HepG2 (cell line): ENCODE results near the gene UNG. TPM values are rescaled to one million over a fixed set of nuclear protein-coding genes. Genes with fewer than 3 reads are reported as not detected.

ENCODE experiments used
- AFF4 ChIP-seq: sonication (generic); formaldehyde crosslinking; IDR thresholded peaks from 2 replicates; pipeline ENCODE4 v1.4.0; 2020; ENCODE audit warnings: missing genetic modification reagents
- GLI4 ChIP-seq: sonication (generic); formaldehyde crosslinking; IDR thresholded peaks from 2 replicates; pipeline ENCODE4 v1.5.1; 2020; ENCODE audit warnings: missing genetic modification reagents, mild to moderate bottlenecking, moderate library complexity, borderline replicate concordance
- JUN ChIP-seq: sonication (generic); formaldehyde crosslinking; IDR thresholded peaks from 2 replicates; pipeline ENCODE4 v1.4.0; 2020; ENCODE audit warnings: mild to moderate bottlenecking, missing genetic modification reagents
- KDM5B ChIP-seq: sonication (generic); formaldehyde crosslinking; IDR thresholded peaks from 2 replicates; pipeline ENCODE4 v1.4.0; 2020; ENCODE audit warnings: missing genetic modification reagents, mild to moderate bottlenecking, borderline replicate concordance
- SOX13 ChIP-seq, 3 experiments: fragments of 450-650 bp in 1 of 3; sonication (generic) in 1 of 3; formaldehyde crosslinking in 1 of 3; IDR thresholded peaks in 2 of 3; conservative IDR thresholded peaks in 1 of 3; 2 replicates each; pipeline versions ENCODE4 v1.5.0 to v1.6.1; 2016 to 2020; ENCODE audit warnings: antibody characterized with exemption in 1 of 3, mild to moderate bottlenecking in 1 of 3, missing compliant biosample characterization in 1 of 3, missing genetic modification reagents in 1 of 3, moderate library complexity in 1 of 3
- ZBTB38 ChIP-seq: sonication (generic); formaldehyde crosslinking; IDR thresholded peaks from 2 replicates; pipeline ENCODE4 v1.5.1; 2020; ENCODE audit warnings: mild to moderate bottlenecking, missing genetic modification reagents
- ZNF121 ChIP-seq: sonication (generic); formaldehyde crosslinking; IDR thresholded peaks from 2 replicates; pipeline ENCODE4 v1.5.0; 2020; ENCODE audit warnings: mild to moderate bottlenecking, missing genetic modification reagents
- ZNF143 ChIP-seq: sonication (generic); formaldehyde crosslinking; IDR thresholded peaks from 2 replicates; pipeline ENCODE4 v1.4.0; 2020; ENCODE audit warnings: missing genetic modification reagents
- ZNF224 ChIP-seq: sonication (generic); formaldehyde crosslinking; IDR thresholded peaks from 2 replicates; pipeline ENCODE4 v1.5.0; 2020; ENCODE audit warnings: mild to moderate bottlenecking, missing genetic modification reagents
- ZNF235 ChIP-seq: sonication (generic); formaldehyde crosslinking; IDR thresholded peaks from 2 replicates; pipeline ENCODE4 v1.8.1; 2023; ENCODE audit warnings: mild to moderate bottlenecking, missing genetic modification reagents, borderline replicate concordance
- ZNF337 ChIP-seq: sonication (generic); formaldehyde crosslinking; IDR thresholded peaks from 2 replicates; pipeline ENCODE4 v1.5.1; 2020; ENCODE audit warnings: missing genetic modification reagents, low read depth, mild to moderate bottlenecking, borderline replicate concordance
- ZNF34 ChIP-seq: sonication (generic); formaldehyde crosslinking; IDR thresholded peaks from 2 replicates; pipeline ENCODE4 v1.4.0; 2020; ENCODE audit warnings: mild to moderate bottlenecking, missing genetic modification reagents, borderline replicate concordance
- ZNF546 ChIP-seq: sonication (generic); formaldehyde crosslinking; conservative IDR thresholded peaks from 2 replicates; pipeline ENCODE4 v1.8.1; 2023; ENCODE audit warnings: mild to moderate bottlenecking, missing genetic modification reagents
- ZNF775 ChIP-seq: sonication (generic); formaldehyde crosslinking; IDR thresholded peaks from 2 replicates; pipeline ENCODE4 v1.4.0; 2020; ENCODE audit warnings: missing genetic modification reagents, mild to moderate bottlenecking, moderate library complexity, borderline replicate concordance
- ZNF788 ChIP-seq: sonication (generic); formaldehyde crosslinking; IDR thresholded peaks from 2 replicates; pipeline ENCODE4 v1.5.0; 2020; ENCODE audit warnings: mild to moderate bottlenecking, missing genetic modification reagents, borderline replicate concordance
- polyA plus RNA-seq, 8 experiments: library from polyadenylated mRNA; depleted of rRNA in 3 of 8; stranded (reverse) in 7 of 8; unstranded in 1 of 8; fragments of >200 nt; fragmentation: Illumina TruSeq in 4 of 8; extraction: Trizol in 4 of 8; gene quantifications; 2 replicates each; pipeline versions ENCODE4 v1.2.1 to v1.2.3, GENCODE V29; 2011 to 2016; ENCODE audit warnings: low read depth in 4 of 8, missing spikeins in 1 of 8, mixed read lengths in 1 of 8; ENCODE audit not compliant: insufficient read depth in 1 of 8
- total RNA-seq, 5 experiments: library from RNA; depleted of rRNA; stranded (reverse); fragments of >200 nt; fragmentation: Illumina TruSeq; extraction: Trizol; gene quantifications; 2 replicates each; pipeline ENCODE4 v1.2.3, GENCODE V29; 2016; ENCODE audit warnings: low read depth in 1 of 5
- TF ChIP-seq, protein P1 (sequence below): sonication (generic); formaldehyde crosslinking; IDR thresholded peaks from 2 replicates; pipeline ENCODE4 v1.4.0; 2020; ENCODE audit warnings: mild to moderate bottlenecking, missing genetic modification reagents, borderline replicate concordance
- TF ChIP-seq, protein P2 (sequence below): sonication (generic); formaldehyde crosslinking; IDR thresholded peaks from 2 replicates; pipeline ENCODE4 v1.4.0; 2020; ENCODE audit warnings: missing genetic modification reagents
- TF ChIP-seq, protein P3 (sequence below): sonication (generic); formaldehyde crosslinking; IDR thresholded peaks from 2 replicates; pipeline ENCODE4 v1.4.0; 2020; ENCODE audit warnings: mild to moderate bottlenecking, missing genetic modification reagents

Gene UNG
- total and polyA plus RNA-seq, 2 of the 13 experiments (the other 11 are each of a cell fraction or from before 2014, with no cell fraction given) = 23.3 to 114 TPM

- TF ChIP-seq, protein P1, sequence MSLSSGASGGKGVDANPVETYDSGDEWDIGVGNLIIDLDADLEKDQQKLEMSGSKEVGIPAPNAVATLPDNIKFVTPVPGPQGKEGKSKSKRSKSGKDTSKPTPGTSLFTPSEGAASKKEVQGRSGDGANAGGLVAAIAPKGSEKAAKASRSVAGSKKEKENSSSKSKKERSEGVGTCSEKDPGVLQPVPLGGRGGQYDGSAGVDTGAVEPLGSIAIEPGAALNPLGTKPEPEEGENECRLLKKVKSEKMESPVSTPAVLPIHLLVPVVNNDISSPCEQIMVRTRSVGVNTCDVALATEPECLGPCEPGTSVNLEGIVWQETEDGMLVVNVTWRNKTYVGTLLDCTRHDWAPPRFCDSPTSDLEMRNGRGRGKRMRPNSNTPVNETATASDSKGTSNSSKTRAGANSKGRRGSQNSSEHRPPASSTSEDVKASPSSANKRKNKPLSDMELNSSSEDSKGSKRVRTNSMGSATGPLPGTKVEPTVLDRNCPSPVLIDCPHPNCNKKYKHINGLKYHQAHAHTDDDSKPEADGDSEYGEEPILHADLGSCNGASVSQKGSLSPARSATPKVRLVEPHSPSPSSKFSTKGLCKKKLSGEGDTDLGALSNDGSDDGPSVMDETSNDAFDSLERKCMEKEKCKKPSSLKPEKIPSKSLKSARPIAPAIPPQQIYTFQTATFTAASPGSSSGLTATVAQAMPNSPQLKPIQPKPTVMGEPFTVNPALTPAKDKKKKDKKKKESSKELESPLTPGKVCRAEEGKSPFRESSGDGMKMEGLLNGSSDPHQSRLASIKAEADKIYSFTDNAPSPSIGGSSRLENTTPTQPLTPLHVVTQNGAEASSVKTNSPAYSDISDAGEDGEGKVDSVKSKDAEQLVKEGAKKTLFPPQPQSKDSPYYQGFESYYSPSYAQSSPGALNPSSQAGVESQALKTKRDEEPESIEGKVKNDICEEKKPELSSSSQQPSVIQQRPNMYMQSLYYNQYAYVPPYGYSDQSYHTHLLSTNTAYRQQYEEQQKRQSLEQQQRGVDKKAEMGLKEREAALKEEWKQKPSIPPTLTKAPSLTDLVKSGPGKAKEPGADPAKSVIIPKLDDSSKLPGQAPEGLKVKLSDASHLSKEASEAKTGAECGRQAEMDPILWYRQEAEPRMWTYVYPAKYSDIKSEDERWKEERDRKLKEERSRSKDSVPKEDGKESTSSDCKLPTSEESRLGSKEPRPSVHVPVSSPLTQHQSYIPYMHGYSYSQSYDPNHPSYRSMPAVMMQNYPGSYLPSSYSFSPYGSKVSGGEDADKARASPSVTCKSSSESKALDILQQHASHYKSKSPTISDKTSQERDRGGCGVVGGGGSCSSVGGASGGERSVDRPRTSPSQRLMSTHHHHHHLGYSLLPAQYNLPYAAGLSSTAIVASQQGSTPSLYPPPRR (CRISPR knock-in tag) = no peak
- TF ChIP-seq KDM5B (CRISPR knock-in tag) (0 out of 2 replicates have a peak, but pooled peaks have one; percentile 27), ZNF143 (no peak), ZBTB38 (CRISPR knock-in tag) (no peak), AFF4 (CRISPR knock-in tag) (no peak), JUN (CRISPR knock-in tag) (no peak), ZNF337 (CRISPR knock-in tag) (no peak), ZNF788 (CRISPR knock-in tag) (0 out of 2 replicates have a peak, but pooled peaks have one; percentile 57), ZNF235 (CRISPR knock-in tag) (no peak), ZNF121 (CRISPR knock-in tag) (no peak), ZNF224 (no peak), ZNF775 (CRISPR knock-in tag) (no peak), GLI4 (no peak), ZNF34 (CRISPR knock-in tag) (no peak), ZNF546 (CRISPR knock-in tag) (no peak), SOX13 (IDR thresholded peaks at IDR 0.05) (no peak), SOX13 (CRISPR knock-in tag; conservative IDR thresholded peaks at IDR 0.05 in 1 of 2, IDR thresholded peaks at IDR 0.05 in 1 of 2) (no peak)
- TF ChIP-seq, protein P2, sequence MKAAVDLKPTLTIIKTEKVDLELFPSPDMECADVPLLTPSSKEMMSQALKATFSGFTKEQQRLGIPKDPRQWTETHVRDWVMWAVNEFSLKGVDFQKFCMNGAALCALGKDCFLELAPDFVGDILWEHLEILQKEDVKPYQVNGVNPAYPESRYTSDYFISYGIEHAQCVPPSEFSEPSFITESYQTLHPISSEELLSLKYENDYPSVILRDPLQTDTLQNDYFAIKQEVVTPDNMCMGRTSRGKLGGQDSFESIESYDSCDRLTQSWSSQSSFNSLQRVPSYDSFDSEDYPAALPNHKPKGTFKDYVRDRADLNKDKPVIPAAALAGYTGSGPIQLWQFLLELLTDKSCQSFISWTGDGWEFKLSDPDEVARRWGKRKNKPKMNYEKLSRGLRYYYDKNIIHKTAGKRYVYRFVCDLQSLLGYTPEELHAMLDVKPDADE (CRISPR knock-in tag) = no peak
- TF ChIP-seq, protein P3, sequence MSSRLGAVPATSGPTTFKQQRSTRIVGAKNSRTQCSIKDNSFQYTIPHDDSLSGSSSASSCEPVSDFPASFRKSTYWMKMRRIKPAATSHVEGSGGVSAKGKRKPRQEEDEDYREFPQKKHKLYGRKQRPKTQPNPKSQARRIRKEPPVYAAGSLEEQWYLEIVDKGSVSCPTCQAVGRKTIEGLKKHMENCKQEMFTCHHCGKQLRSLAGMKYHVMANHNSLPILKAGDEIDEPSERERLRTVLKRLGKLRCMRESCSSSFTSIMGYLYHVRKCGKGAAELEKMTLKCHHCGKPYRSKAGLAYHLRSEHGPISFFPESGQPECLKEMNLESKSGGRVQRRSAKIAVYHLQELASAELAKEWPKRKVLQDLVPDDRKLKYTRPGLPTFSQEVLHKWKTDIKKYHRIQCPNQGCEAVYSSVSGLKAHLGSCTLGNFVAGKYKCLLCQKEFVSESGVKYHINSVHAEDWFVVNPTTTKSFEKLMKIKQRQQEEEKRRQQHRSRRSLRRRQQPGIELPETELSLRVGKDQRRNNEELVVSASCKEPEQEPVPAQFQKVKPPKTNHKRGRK (CRISPR knock-in tag) = no peak
These were observed 797 bp downstream of the UNG start (continued) for GRCh38 chr12:109098183-109098604.
